ENCODE measurements around the gene RFX2. TPM values are rescaled to one million over a fixed set of nuclear protein-coding genes. Genes with fewer than 3 reads are reported as not detected.
A peak's percentile ranks its signal among the peaks of the same experiment; 100 is the strongest.

Gene RFX2
- total RNA-seq, 4 donors from 2014 or later: 8.1 to 93.0 (median 20.4) TPM

GRCh38 chr19:6098574-6098973 lies 11.7 kb downstream of the RFX2 start:
- DNase-seq (ENCODE audit: low spot score) (no peak), ATAC-seq (ENCODE audit: low FRiP score) (no peak)
- no peak for TF ChIP-seq CTCF (IDR thresholded peaks at IDR 0.05)

- no peak for DNase-seq (ENCODE audit: low spot score)
- no peak for TF ChIP-seq CTCF (IDR thresholded peaks at IDR 0.05)
- ATAC-seq (ENCODE audit: low FRiP score): no peak
These were observed 12.4 kb downstream of the RFX2 start for GRCh38 chr19:6097911-6098310.

GRCh38 chr19:6095760-6096159 lies 14.5 kb downstream of the RFX2 start:
- no peak for DNase-seq (ENCODE audit: low spot score)
- ATAC-seq (ENCODE audit: low FRiP score): no peak
- no peak for TF ChIP-seq CTCF (IDR thresholded peaks at IDR 0.05)

GRCh38 chr19:6092329-6093286 lies 17.7 kb downstream of the RFX2 start:
- DNase-seq (ENCODE audit: low spot score) (no peak), ATAC-seq (ENCODE audit: low FRiP score) (peak; percentile 75)
- TF ChIP-seq CTCF (IDR thresholded peaks at IDR 0.05): no peak

- ATAC-seq (ENCODE audit: low FRiP score): no peak
- no peak for TF ChIP-seq CTCF (IDR thresholded peaks at IDR 0.05)
- DNase-seq (ENCODE audit: low spot score): no peak
These were observed 18.5 kb downstream of the RFX2 start for GRCh38 chr19:6091771-6092291.

GRCh38 chr19:6090634-6091033 lies 19.7 kb downstream of the RFX2 start:
- no peak for ATAC-seq (ENCODE audit: low FRiP score)
- no peak for TF ChIP-seq CTCF (IDR thresholded peaks at IDR 0.05)
- no peak for DNase-seq (ENCODE audit: low spot score)

Measured in omental fat pad (tissue), 4 donors.